Epithelial cell of proximal tubule (primary cell): Measurements from ENCODE around the gene SYNJ2BP. TPM values are rescaled to one million over a fixed set of nuclear protein-coding genes. Genes with fewer than 3 reads are reported as not detected.

Experiments
- DNase-seq: peaks from one replicate; pipeline ENCODE4 v3.0.0-alpha.2; 2011; ENCODE audit warnings: low read depth
- H3K4me3 ChIP-seq: 2 replicates; pipeline ENCODE4 v1.5.1; 2011; ENCODE audit warnings: low read depth, mild to moderate bottlenecking, low read length
- CTCF ChIP-seq: conservative IDR thresholded peaks from 2 replicates; pipeline ENCODE4 v1.5.1; 2012; ENCODE audit warnings: low read depth, mild to moderate bottlenecking, low read length
- total RNA-seq: library from RNA; depleted of rRNA; stranded (reverse); fragments of >200 nt; gene quantifications from 2 replicates; pipeline ENCODE4 v1.2.3, GENCODE V29; 2015

The SYNJ2BP gene
- total RNA-seq, 1 donor from 2014 or later, result 10.7 TPM

- H3K4me3 ChIP-seq, result no peak overlapping the region
- DNase-seq, result no peak
- no peak for TF ChIP-seq CTCF
Observed at GRCh38 chr14:70391493-70392391, 25.1 kb downstream of the SYNJ2BP start.

GRCh38 chr14:70382536-70382935 lies 34.4 kb downstream of the SYNJ2BP start:
- no peak for DNase-seq
- no peak overlapping the region for H3K4me3 ChIP-seq
- no peak for TF ChIP-seq CTCF

DNA sequence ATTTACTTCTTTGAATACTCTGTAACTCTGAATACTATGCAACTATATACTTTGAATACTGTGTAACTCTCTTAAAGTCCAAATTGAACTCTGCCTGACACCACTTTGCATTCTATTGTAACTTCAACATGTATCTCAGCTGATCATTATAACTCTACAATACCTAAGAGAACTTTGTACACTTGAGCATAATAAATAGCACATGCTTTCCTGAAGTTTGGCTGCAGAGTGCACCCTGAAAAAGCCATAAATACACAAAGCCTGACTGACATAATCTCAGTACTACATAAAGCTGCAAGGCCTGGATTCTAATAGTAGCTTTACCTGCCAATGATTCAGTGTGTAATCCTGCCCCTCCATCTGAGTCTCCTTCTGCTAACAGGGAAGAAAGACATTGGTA lies 36.1 kb downstream of the SYNJ2BP start:
- TF ChIP-seq CTCF, result no peak
- no peak for DNase-seq
- H3K4me3 ChIP-seq, result no peak overlapping the region

DNA sequence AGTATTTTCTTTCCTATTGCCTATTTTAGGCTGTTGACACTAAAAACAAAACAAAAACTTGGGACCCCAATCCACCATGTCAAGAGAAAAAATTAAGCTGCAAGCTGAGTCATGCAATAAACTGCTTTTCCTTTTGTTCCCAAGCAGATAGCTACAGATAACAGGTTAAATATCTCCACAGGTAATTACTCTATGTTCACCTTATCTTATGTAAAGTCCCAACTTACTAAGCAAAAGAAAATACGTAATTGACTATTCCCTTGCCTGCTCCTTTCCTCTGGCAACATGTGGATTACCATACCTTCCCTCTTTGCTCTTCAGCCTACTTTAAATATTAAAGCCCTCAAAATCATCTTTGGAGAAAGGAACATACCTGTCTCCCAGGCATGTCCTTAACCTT lies 38.2 kb downstream of the SYNJ2BP start:
- H3K4me3 ChIP-seq, result no peak overlapping the region
- TF ChIP-seq CTCF, result no peak
- DNase-seq, result no peak

Other genes starting within 250 kb of the SYNJ2BP start
- 0.12 TPM in 1 of 2 replicates, not detected in the other for gene SLC8A3, start 228.1 kb downstream of the SYNJ2BP start, total RNA-seq
- 39.8 and 41.8 TPM in 2 replicates for gene COX16, start 57.4 kb downstream of the SYNJ2BP start, total RNA-seq
- 0.22 TPM in 1 of 2 replicates, not detected in the other for gene ADAM21, start 35.1 kb upstream of the SYNJ2BP start, total RNA-seq
- gene ADAM20, start 117.9 kb upstream of the SYNJ2BP start, total RNA-seq, result not detected in 2 replicates
- 29.0 and 29.2 TPM in 2 replicates for gene MED6, start 183.6 kb upstream of the SYNJ2BP start, total RNA-seq
- gene TTC9, start 224.8 kb upstream of the SYNJ2BP start, total RNA-seq, result 12.8 and 24.8 TPM in 2 replicates